Effector memory CD8-positive, alpha-beta T cell (primary cell): ENCODE results near the gene LCE1F.

ENCODE experiments used
- ATAC-seq: fragments of 150-1000 bp; cut with Tn5 transposase; replicated peaks from 2 replicates; pipeline ENCODE4 v1.10.0; 2021; ENCODE audit warnings: mild to moderate bottlenecking, moderate library complexity
- DNase-seq, 3 experiments: peaks; one replicate each; pipeline ENCODE4 v3.0.0; 2021
- H3K27ac Mint-ChIP-seq, 2 donors: one replicate each; pipeline ENCODE4 v1.8.0; 2022; ENCODE audit warnings: mild to moderate bottlenecking in 2 of 2, mixed read lengths in 2 of 2, moderate library complexity in 2 of 2
- H3K27me3 Mint-ChIP-seq, 2 donors: one replicate each; pipeline ENCODE4 v1.8.0; 2022; ENCODE audit warnings: mixed read lengths in 2 of 2
- H3K36me3 Mint-ChIP-seq: one replicate; pipeline ENCODE4 v1.8.0; 2022; ENCODE audit warnings: mild to moderate bottlenecking, moderate library complexity, mixed read lengths; ENCODE audit not compliant: insufficient read depth
- H3K4me1 Mint-ChIP-seq, 2 donors: one replicate each; pipeline ENCODE4 v1.8.0; 2022; ENCODE audit warnings: low read depth in 2 of 2, mixed read lengths in 2 of 2
- H3K4me3 Mint-ChIP-seq, 2 donors: one replicate each; pipeline ENCODE4 v1.8.0; 2022; ENCODE audit warnings: mild to moderate bottlenecking in 2 of 2, mixed read lengths in 2 of 2, moderate library complexity in 2 of 2
- H3K9me3 Mint-ChIP-seq, 2 donors: one replicate each; pipeline ENCODE4 v1.8.0; 2022; ENCODE audit warnings: mixed read lengths in 2 of 2

Gene LCE1F

DNA sequence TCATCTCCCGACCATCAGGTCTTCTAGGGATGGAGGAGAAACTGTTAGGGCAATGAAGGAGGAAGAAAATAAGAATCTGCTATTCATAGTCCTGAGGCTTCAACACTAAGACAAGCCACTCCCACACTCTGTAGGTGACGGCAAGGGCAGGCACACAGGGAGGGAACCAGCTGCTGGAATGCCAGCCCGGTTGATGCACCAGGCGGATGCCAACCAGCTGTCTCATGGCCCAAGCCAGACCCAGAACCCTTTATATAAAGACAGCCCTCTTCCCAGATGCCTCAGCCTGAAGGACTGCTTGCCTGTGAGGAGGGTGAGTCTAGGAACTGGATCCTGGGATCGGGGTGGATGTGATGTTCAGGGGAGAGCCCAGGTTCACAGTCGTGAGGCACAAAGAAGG lies 17.2 kb upstream of the LCE1F start, which contains the start of gene KPRP:
TSS of gene KPRP (plus strand) at position 279 of the 400 bp plus-strand sequence. CDS start 1,564 bp downstream, outside the sequence.
- Mint-ChIP-seq H3K27ac (no peak within 1 kb of the TSS), H3K9me3 (no peaks in the 10 kb centered on the region), H3K4me1 (no peaks in the 10 kb centered on the region), H3K4me3 (no peak within 1 kb of the TSS), H3K27me3 (peaks cover 60 to 69% of the 10 kb centered on the region in 2 donors), H3K36me3 (no peaks in the 10 kb centered on the region)
- ATAC-seq, result no peak
- DNase-seq, result no peak

DNA sequence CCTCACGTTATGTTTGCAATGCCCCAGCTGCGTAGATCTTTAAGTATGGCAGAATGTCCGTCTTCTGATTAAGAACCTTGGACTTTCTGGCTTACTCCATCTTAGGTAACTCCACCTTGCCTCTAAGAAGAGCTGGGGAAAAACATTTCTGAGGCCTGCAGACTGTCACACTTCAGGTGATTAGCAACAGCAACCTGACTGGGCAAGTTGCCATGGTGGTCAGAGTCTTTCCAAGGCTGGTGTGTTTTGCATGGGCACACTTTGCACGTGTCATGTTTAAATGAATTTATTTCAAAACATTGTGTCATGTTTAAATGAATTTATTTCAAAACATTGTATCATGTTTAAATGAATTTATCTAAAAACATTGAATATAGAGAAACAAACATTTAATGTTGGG lies 16.3 kb upstream of the LCE1F start:
- DNase-seq (no peak), ATAC-seq (no peak)
- Mint-ChIP-seq H3K4me3 (no peak overlapping the region), H3K27ac (no peak overlapping the region), H3K27me3 (peaks cover 51 to 73% of the 10 kb centered on the region in 2 donors), H3K9me3 (no peaks in the 10 kb centered on the region), H3K36me3 (no peaks in the 10 kb centered on the region), H3K4me1 (no peaks in the 10 kb centered on the region)

DNA sequence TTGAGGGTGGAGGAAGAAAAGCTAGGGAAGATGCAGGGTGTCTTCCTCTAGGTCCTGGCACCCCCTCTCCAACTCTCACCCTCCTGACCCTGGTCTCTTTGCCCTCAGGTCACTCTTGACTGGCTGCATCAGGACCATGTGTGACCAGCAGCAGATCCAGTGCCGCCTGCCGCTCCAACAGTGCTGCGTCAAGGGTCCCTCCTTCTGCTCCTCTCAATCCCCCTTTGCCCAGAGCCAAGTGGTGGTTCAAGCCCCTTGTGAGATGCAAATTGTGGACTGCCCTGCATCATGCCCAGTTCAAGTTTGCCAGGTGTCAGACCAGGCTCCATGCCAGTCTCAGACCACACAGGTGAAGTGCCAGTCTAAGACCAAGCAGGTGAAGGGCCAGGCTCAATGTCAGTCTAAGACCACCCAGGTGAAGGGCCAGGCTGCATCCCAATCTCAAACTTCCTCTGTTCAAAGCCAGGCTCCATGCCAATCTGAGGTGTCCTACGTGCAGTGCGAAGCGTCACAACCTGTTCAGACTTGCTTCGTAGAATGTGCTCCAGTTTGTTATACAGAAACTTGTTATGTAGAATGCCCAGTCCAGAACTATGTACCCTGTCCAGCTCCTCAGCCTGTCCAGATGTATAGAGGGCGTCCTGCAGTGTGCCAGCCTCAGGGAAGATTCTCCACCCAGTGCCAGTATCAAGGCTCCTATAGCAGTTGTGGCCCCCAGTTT lies 15.3 kb upstream of the LCE1F start:
- H3K27me3 Mint-ChIP-seq, result peaks cover 45 to 74% of the 10 kb centered on the region in 2 donors

DNA sequence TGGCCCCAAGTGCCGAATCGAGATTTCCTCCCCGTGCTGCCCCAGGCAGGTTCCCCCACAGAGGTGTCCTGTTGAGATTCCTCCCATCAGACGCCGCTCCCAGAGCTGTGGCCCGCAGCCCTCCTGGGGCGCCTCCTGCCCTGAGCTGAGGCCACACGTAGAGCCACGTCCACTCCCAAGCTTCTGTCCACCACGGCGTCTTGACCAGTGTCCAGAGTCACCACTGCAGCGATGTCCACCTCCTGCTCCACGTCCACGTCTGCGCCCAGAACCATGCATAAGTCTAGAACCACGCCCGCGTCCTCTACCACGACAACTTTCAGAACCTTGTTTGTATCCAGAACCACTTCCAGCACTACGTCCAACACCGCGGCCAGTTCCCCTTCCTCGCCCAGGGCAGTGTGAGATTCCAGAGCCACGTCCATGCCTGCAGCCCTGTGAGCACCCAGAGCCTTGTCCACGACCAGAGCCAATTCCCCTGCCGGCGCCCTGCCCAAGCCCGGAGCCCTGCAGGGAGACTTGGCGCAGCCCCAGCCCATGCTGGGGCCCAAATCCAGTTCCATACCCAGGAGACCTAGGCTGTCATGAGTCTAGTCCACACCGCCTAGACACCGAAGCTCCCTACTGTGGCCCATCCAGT lies 14.3 kb upstream of the LCE1F start:
- DNase-seq (no peak), ATAC-seq (no peak)
- Mint-ChIP-seq H3K36me3 (no peaks in the 10 kb centered on the region), H3K4me3 (no peak overlapping the region), H3K4me1 (no peaks in the 10 kb centered on the region), H3K27me3 (peaks cover 41 to 74% of the 10 kb centered on the region in 2 donors), H3K9me3 (no peaks in the 10 kb centered on the region), H3K27ac (no peak overlapping the region)

More for the DNA sequence above, 15.3 kb upstream of the LCE1F start:
- Mint-ChIP-seq H3K4me1 (no peaks in the 10 kb centered on the region), H3K36me3 (no peaks in the 10 kb centered on the region), H3K9me3 (no peaks in the 10 kb centered on the region), H3K27ac (no peak overlapping the region), H3K4me3 (no peak overlapping the region)
- ATAC-seq (no peak), DNase-seq (no peak)

DNA sequence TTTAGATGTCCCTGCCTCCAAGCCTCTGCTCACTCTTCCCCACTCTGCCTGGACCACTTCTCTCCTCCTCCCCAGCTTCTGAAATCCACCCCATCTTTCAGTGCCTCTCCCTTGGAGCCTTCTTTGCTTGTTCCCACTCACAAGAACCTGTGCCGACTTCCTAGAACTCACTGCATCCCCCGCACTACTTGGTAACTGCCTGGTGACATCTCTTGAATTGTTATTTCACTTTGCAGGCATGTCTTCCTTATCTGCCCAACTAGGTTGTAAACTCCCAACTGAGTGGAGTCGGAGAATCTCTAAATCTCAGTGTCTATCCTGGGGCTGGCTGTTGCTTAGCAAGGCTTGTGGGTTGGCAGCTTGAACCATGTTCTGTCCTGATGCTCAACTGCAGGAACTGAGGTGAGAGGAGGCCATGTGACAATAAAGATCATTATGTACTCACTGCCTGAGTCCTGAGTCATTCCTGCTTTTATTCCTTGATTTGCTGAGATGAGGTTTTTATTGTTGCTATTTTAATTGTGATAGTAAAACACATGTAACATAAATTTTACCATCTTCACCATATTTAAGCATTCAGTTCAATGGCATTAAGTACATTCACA lies 13.2 kb upstream of the LCE1F start:
- no peak for ATAC-seq
- H3K4me1 Mint-ChIP-seq, result no peaks in the 10 kb centered on the region
- no peaks in the 10 kb centered on the region for H3K36me3 Mint-ChIP-seq
- no peaks in the 10 kb centered on the region for H3K9me3 Mint-ChIP-seq
- no peak for DNase-seq
- no peak overlapping the region for H3K4me3 Mint-ChIP-seq
- H3K27ac Mint-ChIP-seq, result no peak overlapping the region
- H3K27me3 Mint-ChIP-seq, result peaks cover 33 to 76% of the 10 kb centered on the region in 2 donors

DNA sequence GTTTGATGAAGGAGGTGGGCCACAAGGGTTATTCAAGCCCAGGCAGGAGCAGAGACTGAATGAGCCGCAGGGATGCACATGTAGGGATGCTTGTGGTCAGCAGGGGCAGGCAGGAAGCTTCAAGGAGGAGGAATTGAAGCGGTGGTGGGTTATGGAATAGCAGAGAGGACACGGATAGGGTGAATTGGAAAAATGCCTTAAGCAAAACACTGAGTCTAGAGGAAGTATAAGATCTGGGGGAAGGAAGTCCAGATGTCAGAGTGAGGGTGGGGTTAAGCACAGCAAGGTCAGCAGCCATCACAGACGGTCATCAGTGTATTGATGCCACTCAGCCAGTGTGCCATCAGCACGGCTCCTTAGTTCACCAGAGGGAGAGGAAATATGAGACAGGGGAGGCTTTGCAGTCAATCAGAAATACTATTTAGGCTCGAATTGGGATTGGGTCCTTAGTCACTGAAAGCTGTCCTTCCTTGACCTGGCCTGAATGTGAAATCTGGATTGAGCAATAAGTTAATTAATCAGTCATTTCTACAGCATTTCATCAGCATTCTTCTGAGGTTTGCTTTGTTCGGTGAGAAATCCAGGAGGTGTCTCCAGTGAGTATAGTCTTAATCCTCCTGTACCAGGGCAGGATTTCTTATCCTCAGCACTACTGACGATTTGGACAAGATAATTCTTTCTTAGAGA lies 6.0 kb upstream of the LCE1F start:
- no peaks in the 10 kb centered on the region for H3K4me1 Mint-ChIP-seq
- ATAC-seq (no peak), DNase-seq (no peak)
- peaks cover 10 to 54% of the 10 kb centered on the region in 2 donors for H3K27me3 Mint-ChIP-seq
- no peak overlapping the region for H3K4me3 Mint-ChIP-seq
- H3K36me3 Mint-ChIP-seq, result no peaks in the 10 kb centered on the region
- peaks cover 0 to 3% of the 10 kb centered on the region in 2 donors for H3K9me3 Mint-ChIP-seq
- no peak overlapping the region for H3K27ac Mint-ChIP-seq

DNA sequence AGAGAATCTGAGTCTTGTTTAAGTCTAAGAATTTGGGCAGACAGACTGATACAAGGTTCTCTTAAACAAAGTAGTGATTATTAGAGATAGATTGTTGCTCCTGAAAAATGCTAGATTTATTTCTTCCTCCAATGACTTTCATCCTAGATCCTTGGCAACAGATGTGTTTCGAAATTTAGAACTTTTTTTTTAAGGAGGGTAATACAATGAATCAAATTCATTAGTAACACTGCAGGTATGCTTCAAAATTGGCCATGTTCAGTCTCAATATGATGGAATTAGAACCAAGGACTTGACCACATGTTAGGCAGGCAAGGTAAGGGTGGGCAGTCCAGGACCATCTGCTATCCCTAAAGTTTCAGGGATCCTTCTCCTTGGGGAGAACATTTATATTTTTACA lies 4.5 kb upstream of the LCE1F start:
- ATAC-seq (no peak), DNase-seq (no peak)
- Mint-ChIP-seq H3K9me3 (peaks cover 0 to 3% of the 10 kb centered on the region in 2 donors), H3K27me3 (peaks cover 21 to 52% of the 10 kb centered on the region in 2 donors), H3K27ac (no peak overlapping the region), H3K36me3 (no peaks in the 10 kb centered on the region), H3K4me3 (no peak overlapping the region), H3K4me1 (no peaks in the 10 kb centered on the region)

DNA sequence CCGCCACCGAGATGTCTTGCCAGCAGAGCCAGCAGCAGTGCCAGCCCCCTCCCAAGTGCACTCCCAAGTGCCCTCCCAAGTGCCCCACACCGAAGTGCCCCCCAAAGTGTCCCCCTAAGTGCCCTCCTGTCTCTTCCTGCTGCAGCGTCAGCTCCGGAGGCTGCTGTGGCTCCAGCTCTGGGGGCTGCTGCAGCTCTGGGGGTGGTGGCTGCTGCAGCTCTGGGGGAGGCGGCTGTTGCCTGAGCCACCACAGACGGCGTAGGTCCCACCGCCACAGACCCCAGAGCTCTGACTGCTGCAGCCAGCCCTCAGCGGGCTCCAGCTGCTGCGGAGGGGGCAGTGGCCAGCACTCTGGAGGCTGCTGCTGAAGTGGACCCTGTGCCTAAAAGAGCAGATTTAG lies 1.4 kb downstream of the LCE1F start:
- H3K4me1 Mint-ChIP-seq, result no peaks in the 10 kb centered on the region
- DNase-seq (no peak), ATAC-seq (no peak)
- H3K9me3 Mint-ChIP-seq, result peaks cover 0 to 2% of the 10 kb centered on the region in 2 donors
- no peaks in the 10 kb centered on the region for H3K36me3 Mint-ChIP-seq
- peaks cover 47 to 57% of the 10 kb centered on the region in 2 donors for H3K27me3 Mint-ChIP-seq
- no peak overlapping the region for H3K4me3 Mint-ChIP-seq
- H3K27ac Mint-ChIP-seq, result no peak overlapping the region

DNA sequence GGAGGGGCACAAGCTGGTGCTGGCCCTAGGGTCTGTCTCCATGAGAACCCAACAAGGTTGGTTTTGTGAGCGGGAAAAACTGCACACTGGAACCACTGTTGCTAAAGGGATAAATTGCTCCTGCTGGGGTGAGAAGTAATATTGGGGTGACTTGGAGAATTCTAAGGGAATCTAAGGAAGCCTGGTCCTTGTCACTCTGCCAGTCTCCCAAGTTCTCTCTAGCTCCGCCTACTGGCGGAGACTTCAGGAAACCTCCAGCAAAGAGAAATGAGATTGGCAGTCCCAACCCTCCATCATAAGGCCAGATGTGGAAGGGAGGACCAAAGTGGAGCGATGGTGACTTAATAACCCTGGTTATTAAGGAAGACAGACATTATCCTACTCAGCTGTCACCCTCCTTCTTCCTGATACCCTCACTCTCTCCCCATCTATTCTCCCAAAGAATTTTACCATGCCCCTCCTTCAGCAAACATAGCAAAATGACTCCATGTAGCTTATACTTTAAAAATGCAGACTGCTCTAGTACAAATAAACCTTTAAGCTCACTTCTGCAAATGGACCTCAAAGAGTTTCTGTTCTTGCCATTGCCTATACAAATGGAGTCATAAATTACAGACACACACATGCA lies 2.7 kb downstream of the LCE1F start:
- Mint-ChIP-seq H3K4me1 (no peaks in the 10 kb centered on the region), H3K36me3 (no peaks in the 10 kb centered on the region), H3K9me3 (no peaks in the 10 kb centered on the region), H3K27ac (no peak overlapping the region), H3K4me3 (no peak overlapping the region), H3K27me3 (peaks cover 47 to 63% of the 10 kb centered on the region in 2 donors)
- DNase-seq (no peak), ATAC-seq (no peak)

DNA sequence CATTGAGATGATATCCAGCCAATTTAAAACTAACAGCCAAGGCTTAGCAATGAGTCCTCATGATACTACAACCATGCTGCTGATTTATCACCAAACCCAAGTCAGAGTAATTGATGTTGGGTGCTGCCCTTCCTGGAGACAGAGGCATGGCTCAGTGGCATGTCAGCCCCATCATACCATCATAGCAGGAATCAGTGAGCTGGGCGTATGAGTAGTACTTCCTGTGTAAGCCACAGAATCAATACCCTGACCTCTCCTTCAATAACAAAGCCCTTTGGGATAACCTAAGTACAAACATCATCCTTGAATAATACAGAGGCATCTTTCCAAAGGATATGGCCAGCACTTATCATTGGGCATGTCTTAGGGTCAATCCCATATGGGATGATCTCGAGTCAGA lies 8.2 kb downstream of the LCE1F start:
- Mint-ChIP-seq H3K9me3 (no peaks in the 10 kb centered on the region), H3K4me3 (no peak overlapping the region), H3K4me1 (no peaks in the 10 kb centered on the region), H3K36me3 (no peaks in the 10 kb centered on the region), H3K27me3 (peaks cover 60 to 78% of the 10 kb centered on the region in 2 donors), H3K27ac (no peak overlapping the region)
- ATAC-seq (no peak), DNase-seq (no peak)

DNA sequence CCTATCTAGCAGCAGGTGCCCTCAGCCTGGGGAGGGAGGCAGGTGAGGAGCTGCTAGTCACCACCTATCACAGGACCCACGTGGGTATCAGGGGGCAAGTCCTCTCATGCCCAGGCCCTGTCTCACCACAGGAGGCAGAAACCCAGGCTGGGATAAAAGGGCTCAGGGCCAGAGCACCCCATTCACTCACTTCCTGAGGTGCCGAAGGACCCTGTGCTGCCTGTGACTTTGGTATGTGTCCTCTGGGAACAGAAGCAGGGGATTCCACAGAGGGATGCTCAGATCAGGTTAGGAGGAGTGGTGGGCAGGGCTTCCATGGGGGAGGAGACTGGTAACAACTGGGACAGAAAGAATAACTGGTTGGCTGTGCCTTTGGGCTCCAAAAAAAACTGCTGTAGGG lies 11.1 kb downstream of the LCE1F start, which contains the start of gene LCE1E:
TSS of gene LCE1E (plus strand) at position 181 of the 400 bp plus-strand sequence. CDS start 1,043 bp downstream, outside the sequence.
- no peak within 1 kb of the TSS for H3K27ac Mint-ChIP-seq
- no peaks in the 10 kb centered on the region for H3K36me3 Mint-ChIP-seq
- H3K4me3 Mint-ChIP-seq, result no peak within 1 kb of the TSS
- no peaks in the 10 kb centered on the region for H3K9me3 Mint-ChIP-seq
- DNase-seq (no peak), ATAC-seq (no peak)
- H3K27me3 Mint-ChIP-seq, result peaks cover 43 to 67% of the 10 kb centered on the region in 2 donors
- no peaks in the 10 kb centered on the region for H3K4me1 Mint-ChIP-seq

DNA sequence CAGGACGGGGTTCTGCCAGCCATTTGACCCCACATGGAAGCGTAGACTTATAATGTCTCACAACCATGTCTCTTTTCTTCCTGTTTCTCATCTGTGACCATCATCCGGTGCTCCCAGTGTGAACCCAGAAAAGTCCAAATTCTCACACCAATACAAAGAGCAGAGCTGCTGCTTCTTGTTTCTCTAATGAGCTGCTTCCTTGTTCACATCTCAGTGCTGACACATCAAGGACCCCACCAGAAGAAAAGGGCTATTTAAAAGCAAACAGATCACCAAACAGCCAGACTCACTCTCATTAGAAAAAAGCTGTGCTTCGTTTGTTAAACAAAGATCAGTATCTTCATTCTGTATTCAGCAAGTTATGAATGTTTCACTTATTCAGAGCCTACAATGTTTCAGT lies 20.7 kb downstream of the LCE1F start:
- DNase-seq, result no peak
- Mint-ChIP-seq H3K27ac (no peak overlapping the region), H3K4me3 (no peak overlapping the region), H3K36me3 (no peaks in the 10 kb centered on the region), H3K4me1 (no peaks in the 10 kb centered on the region), H3K27me3 (peaks cover 14 to 36% of the 10 kb centered on the region in 2 donors), H3K9me3 (no peaks in the 10 kb centered on the region)
- ATAC-seq, result no peak

DNA sequence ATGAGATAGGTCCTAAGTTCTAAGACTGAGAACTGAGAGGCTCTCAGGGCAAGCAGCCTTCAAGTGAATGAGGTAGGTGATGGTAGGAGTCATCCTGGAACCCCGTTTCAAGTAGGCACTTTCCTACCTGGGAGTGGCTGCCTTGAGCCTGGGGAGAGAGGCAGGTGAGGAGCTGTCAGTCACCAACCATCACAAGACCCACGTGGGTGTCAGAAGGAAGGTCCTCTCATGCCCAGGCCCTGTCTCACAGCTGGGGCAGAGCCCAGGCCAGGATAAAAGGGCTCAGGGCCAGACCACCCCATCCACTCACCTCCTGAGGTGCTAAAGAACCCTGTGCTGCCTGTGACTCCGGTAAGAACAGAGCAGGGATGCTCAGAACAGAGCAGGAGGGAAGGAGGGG lies 21.5 kb downstream of the LCE1F start, which contains the start of gene LCE1D:
TSS of gene LCE1D (plus strand) at position 301 of the 400 bp plus-strand sequence. CDS start 1,074 bp downstream, outside the sequence.
- Mint-ChIP-seq H3K27ac (no peak within 1 kb of the TSS), H3K27me3 (peaks cover 21 to 36% of the 10 kb centered on the region in 2 donors), H3K4me3 (no peak within 1 kb of the TSS), H3K9me3 (no peaks in the 10 kb centered on the region), H3K36me3 (no peaks in the 10 kb centered on the region), H3K4me1 (no peaks in the 10 kb centered on the region)
- DNase-seq (no peak), ATAC-seq (no peak)
